Measurements from ENCODE around the gene NEU2.

NEU2 gene

DNA sequence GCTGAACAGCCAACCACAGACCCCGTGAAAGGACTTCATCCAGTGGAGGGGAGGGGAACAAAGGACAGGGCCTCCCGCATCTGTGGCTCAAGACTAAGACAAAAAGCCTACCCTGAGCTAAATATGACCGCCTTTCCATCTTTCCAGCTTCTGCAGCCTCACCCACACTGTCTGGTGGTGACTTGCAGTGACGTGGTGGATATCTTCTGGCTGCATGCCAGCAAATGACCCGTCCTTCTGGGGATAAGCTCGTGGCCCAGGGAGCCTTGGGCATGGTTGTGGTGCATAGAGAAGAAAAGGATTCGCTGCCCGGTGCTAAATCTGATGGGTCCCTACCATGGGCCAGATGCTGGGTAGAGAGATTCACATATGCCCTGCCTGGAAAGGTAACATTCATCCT, 10.7 kb upstream of the NEU2 start:
- Histone ChIP-seq H3K4me1 (ENCODE audit: control insufficient read depth, insufficient read depth, low read length) (no peaks in the 10 kb centered on the region), H3K27ac (ENCODE audit: low read length) (no peak overlapping the region), H3K9me3 (ENCODE audit: control insufficient read depth, insufficient read depth, low read length) (no peaks in the 10 kb centered on the region), H3K36me3 (ENCODE audit: control insufficient read depth, insufficient read depth, low read length) (no peaks in the 10 kb centered on the region), H3K27me3 (ENCODE audit: control insufficient read depth, insufficient read depth, low read length) (no peaks in the 10 kb centered on the region), H3K4me3 (ENCODE audit: low read length) (no peak overlapping the region)
- DNase-seq (ENCODE audit: low read depth, low spot score), result no peak
- no CpG with 5 or more reads among the region's 8 CpGs for WGBS (ENCODE audit: insufficient coverage, insufficient read length)

GRCh38 chr2:233022561-233022960, 9.9 kb upstream of the NEU2 start:
- Histone ChIP-seq H3K27me3 (ENCODE audit: control insufficient read depth, insufficient read depth, low read length) (no peaks in the 10 kb centered on the region), H3K36me3 (ENCODE audit: control insufficient read depth, insufficient read depth, low read length) (no peaks in the 10 kb centered on the region), H3K4me3 (ENCODE audit: low read length) (no peak overlapping the region), H3K9me3 (ENCODE audit: control insufficient read depth, insufficient read depth, low read length) (no peaks in the 10 kb centered on the region), H3K4me1 (ENCODE audit: control insufficient read depth, insufficient read depth, low read length) (no peaks in the 10 kb centered on the region), H3K27ac (ENCODE audit: low read length) (no peak overlapping the region)
- no peak for DNase-seq (ENCODE audit: low read depth, low spot score)
- WGBS (ENCODE audit: insufficient coverage, insufficient read length), result no CpG with 5 or more reads among the region's 8 CpGs

GRCh38 chr2:233023007-233023760, 9.3 kb upstream of the NEU2 start:
- H3K9me3 ChIP-seq (ENCODE audit: control insufficient read depth, insufficient read depth, low read length), result no peaks in the 10 kb centered on the region
- no peak for DNase-seq (ENCODE audit: low read depth, low spot score)
- H3K36me3 ChIP-seq (ENCODE audit: control insufficient read depth, insufficient read depth, low read length), result no peaks in the 10 kb centered on the region
- H3K4me3 ChIP-seq (ENCODE audit: low read length), result no peak overlapping the region
- no CpG with 5 or more reads among the region's 18 CpGs for WGBS (ENCODE audit: insufficient coverage, insufficient read length)
- H3K27ac ChIP-seq (ENCODE audit: low read length), result no peak overlapping the region
- H3K27me3 ChIP-seq (ENCODE audit: control insufficient read depth, insufficient read depth, low read length), result no peaks in the 10 kb centered on the region
- no peaks in the 10 kb centered on the region for H3K4me1 ChIP-seq (ENCODE audit: control insufficient read depth, insufficient read depth, low read length)

GRCh38 chr2:233023761-233024410, 8.6 kb upstream of the NEU2 start:
- H3K36me3 ChIP-seq (ENCODE audit: control insufficient read depth, insufficient read depth, low read length), result no peaks in the 10 kb centered on the region
- no peaks in the 10 kb centered on the region for H3K9me3 ChIP-seq (ENCODE audit: control insufficient read depth, insufficient read depth, low read length)
- no peak for DNase-seq (ENCODE audit: low read depth, low spot score)
- no peak overlapping the region for H3K27ac ChIP-seq (ENCODE audit: low read length)
- H3K27me3 ChIP-seq (ENCODE audit: control insufficient read depth, insufficient read depth, low read length), result no peaks in the 10 kb centered on the region
- WGBS (ENCODE audit: insufficient coverage, insufficient read length), result no CpG with 5 or more reads among the region's 14 CpGs
- H3K4me1 ChIP-seq (ENCODE audit: control insufficient read depth, insufficient read depth, low read length), result no peaks in the 10 kb centered on the region
- no peak overlapping the region for H3K4me3 ChIP-seq (ENCODE audit: low read length)

DNA sequence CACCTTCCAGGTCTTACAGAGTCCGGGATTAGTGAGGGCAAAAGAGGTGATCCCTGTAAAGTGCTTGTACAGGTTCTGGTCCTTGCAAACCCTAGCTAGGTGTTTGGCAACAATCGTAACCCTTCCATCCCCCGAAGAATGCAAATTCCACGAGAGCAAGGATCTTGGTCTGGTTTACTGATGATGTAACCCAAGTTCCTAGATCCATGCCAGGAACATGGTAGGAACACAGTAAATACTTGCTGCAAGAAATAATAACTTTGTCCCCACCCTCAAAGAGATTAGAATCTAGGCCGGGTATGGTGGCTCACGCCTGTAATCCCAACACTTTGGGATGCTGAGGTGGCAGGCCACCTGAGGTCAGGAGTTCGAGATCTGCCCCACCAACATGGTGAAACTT, 6.8 kb upstream of the NEU2 start:
- H3K36me3 ChIP-seq (ENCODE audit: control insufficient read depth, insufficient read depth, low read length), result no peaks in the 10 kb centered on the region
- H3K27me3 ChIP-seq (ENCODE audit: control insufficient read depth, insufficient read depth, low read length), result no peaks in the 10 kb centered on the region
- H3K4me3 ChIP-seq (ENCODE audit: low read length), result no peak overlapping the region
- no peaks in the 10 kb centered on the region for H3K4me1 ChIP-seq (ENCODE audit: control insufficient read depth, insufficient read depth, low read length)
- no peak overlapping the region for H3K27ac ChIP-seq (ENCODE audit: low read length)
- no peak for DNase-seq (ENCODE audit: low read depth, low spot score)
- H3K9me3 ChIP-seq (ENCODE audit: control insufficient read depth, insufficient read depth, low read length), result no peaks in the 10 kb centered on the region
- WGBS (ENCODE audit: insufficient coverage, insufficient read length), result no CpG with 5 or more reads among the region's 7 CpGs

GRCh38 chr2:233026198-233026813, 6.2 kb upstream of the NEU2 start:
- Histone ChIP-seq H3K36me3 (ENCODE audit: control insufficient read depth, insufficient read depth, low read length) (no peaks in the 10 kb centered on the region), H3K4me1 (ENCODE audit: control insufficient read depth, insufficient read depth, low read length) (no peaks in the 10 kb centered on the region), H3K4me3 (ENCODE audit: low read length) (no peak overlapping the region), H3K9me3 (ENCODE audit: control insufficient read depth, insufficient read depth, low read length) (no peaks in the 10 kb centered on the region), H3K27me3 (ENCODE audit: control insufficient read depth, insufficient read depth, low read length) (no peaks in the 10 kb centered on the region), H3K27ac (ENCODE audit: low read length) (no peak overlapping the region)
- WGBS (ENCODE audit: insufficient coverage, insufficient read length), result no CpG with 5 or more reads among the region's 4 CpGs
- DNase-seq (ENCODE audit: low read depth, low spot score), result no peak

DNA sequence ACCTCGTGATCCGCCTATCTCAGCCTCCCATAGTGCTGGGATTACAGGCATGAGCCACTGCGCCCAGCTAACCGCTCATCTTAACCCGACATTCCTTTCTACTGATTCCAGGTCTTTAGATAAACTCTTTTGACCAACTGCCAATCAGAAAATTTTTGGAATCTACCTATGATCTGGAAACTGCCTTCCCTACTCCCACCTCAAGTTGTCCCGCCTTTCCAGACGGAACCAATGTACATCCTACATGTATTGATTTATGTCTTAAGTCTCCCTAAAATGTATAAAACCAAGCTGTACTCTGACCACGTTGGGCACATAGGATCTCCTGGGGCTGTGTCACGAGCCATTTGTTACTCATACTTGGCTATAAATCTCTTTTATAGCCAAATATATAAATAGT, 3.2 kb upstream of the NEU2 start:
- H3K27ac ChIP-seq (ENCODE audit: low read length), result no peak overlapping the region
- no CpG with 5 or more reads among the region's 9 CpGs for WGBS (ENCODE audit: insufficient coverage, insufficient read length)

DNA sequence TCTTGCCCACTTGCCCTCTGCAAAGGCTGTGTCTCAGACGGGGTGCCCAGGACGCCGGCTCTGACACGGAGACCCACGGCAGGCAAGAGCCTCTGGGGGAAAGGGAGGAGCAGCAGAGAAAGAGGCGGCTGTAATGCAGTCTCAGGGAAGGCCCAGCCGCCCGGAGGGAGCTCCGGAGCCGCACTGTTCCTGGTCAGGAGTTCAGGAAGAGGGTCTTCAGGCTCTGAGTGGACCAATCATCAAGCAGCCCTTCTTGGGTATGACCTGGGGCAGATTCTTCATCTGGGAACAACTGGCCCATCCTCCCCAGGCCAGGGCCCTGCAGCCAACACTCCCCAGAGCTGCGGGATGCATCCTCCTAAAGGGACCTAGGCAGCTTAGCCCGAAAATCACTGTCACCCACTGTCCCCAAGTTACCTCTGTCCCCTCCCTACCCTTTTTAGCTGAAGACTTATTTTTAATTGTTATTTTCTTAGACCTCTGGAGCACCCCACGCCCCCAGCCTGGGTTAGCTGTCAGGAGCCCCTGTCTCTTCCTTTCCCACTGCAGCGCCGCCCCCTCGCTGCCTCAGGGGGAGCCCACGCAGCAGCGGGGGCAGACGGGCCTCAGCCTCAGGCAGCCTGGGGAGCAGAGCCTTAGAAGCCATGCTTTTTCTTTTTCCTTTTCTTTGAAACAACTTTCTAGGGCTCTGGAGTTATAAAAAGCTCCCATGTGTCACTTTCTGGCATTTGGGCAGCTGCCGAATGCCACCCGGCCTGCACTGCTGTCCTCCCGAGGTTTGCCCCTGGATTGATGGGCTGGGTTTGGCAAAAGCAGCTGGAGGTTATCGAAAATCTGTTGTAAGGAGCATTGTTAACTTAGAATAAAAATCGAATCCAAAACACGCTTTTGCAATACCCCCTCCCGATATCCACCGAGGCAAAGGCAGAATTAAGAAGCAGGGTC, 644 bp upstream of the NEU2 start:
- no peaks in the 10 kb centered on the region for H3K36me3 ChIP-seq (ENCODE audit: control insufficient read depth, insufficient read depth, low read length)
- H3K4me3 ChIP-seq (ENCODE audit: low read length), result no peak overlapping the region
- no peak for DNase-seq (ENCODE audit: low read depth, low spot score)
- no peaks in the 10 kb centered on the region for H3K4me1 ChIP-seq (ENCODE audit: control insufficient read depth, insufficient read depth, low read length)
- no peaks in the 10 kb centered on the region for H3K27me3 ChIP-seq (ENCODE audit: control insufficient read depth, insufficient read depth, low read length)
- H3K9me3 ChIP-seq (ENCODE audit: control insufficient read depth, insufficient read depth, low read length), result no peaks in the 10 kb centered on the region
- WGBS (ENCODE audit: insufficient coverage, insufficient read length), result no CpG with 5 or more reads among the region's 27 CpGs
- no peak overlapping the region for H3K27ac ChIP-seq (ENCODE audit: low read length)

More for the DNA sequence above, 3.2 kb upstream of the NEU2 start:
- no peaks in the 10 kb centered on the region for H3K9me3 ChIP-seq (ENCODE audit: control insufficient read depth, insufficient read depth, low read length)
- DNase-seq (ENCODE audit: low read depth, low spot score), result no peak
- no peak overlapping the region for H3K4me3 ChIP-seq (ENCODE audit: low read length)
- no peaks in the 10 kb centered on the region for H3K27me3 ChIP-seq (ENCODE audit: control insufficient read depth, insufficient read depth, low read length)
- H3K36me3 ChIP-seq (ENCODE audit: control insufficient read depth, insufficient read depth, low read length), result no peaks in the 10 kb centered on the region
- no peaks in the 10 kb centered on the region for H3K4me1 ChIP-seq (ENCODE audit: control insufficient read depth, insufficient read depth, low read length)

DNA sequence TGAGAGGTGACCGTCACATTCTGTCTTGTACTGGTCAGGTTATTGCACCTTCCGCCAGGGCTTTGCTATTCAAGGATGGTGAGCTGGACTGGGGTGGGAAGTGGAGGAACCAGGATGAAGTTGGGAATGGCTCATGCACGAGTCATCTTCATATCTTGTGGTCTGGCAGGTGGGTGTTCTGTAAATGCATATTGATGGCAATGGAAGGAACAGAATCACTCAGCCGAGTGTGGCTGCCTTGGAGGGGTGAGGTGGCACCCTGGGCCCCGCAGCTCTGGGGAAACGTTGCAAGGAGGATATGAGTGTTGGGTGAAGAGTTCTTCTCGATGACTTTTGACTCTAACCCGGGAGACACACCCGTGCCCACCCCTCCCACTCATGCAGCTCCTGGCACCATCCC, 1.2 kb downstream of the NEU2 start:
- H3K4me1 ChIP-seq (ENCODE audit: control insufficient read depth, insufficient read depth, low read length), result no peaks in the 10 kb centered on the region

More for the DNA sequence above, 1.2 kb downstream of the NEU2 start:
- H3K27ac ChIP-seq (ENCODE audit: low read length), result no peak overlapping the region
- no peaks in the 10 kb centered on the region for H3K9me3 ChIP-seq (ENCODE audit: control insufficient read depth, insufficient read depth, low read length)
- H3K4me3 ChIP-seq (ENCODE audit: low read length), result no peak overlapping the region
- no CpG with 5 or more reads among the region's 9 CpGs for WGBS (ENCODE audit: insufficient coverage, insufficient read length)
- no peak for DNase-seq (ENCODE audit: low read depth, low spot score)
- no peaks in the 10 kb centered on the region for H3K36me3 ChIP-seq (ENCODE audit: control insufficient read depth, insufficient read depth, low read length)
- no peaks in the 10 kb centered on the region for H3K27me3 ChIP-seq (ENCODE audit: control insufficient read depth, insufficient read depth, low read length)
